CD4-positive, alpha-beta T cell treated with Interferon alpha-2 for 1 hour (primary cell): ENCODE results near the gene HAUS7.
A peak's percentile ranks its signal among the peaks of the same experiment; 100 is the strongest.

Experiments used
- DNase-seq, 2 donors: peaks; one replicate each; pipeline ENCODE4 v3.0.0-alpha.2; 2020 to 2022

HAUS7 gene

GRCh38 chrX:153498453-153498852 is 28.1 kb upstream of the HAUS7 start:
- no peak for DNase-seq

DNA sequence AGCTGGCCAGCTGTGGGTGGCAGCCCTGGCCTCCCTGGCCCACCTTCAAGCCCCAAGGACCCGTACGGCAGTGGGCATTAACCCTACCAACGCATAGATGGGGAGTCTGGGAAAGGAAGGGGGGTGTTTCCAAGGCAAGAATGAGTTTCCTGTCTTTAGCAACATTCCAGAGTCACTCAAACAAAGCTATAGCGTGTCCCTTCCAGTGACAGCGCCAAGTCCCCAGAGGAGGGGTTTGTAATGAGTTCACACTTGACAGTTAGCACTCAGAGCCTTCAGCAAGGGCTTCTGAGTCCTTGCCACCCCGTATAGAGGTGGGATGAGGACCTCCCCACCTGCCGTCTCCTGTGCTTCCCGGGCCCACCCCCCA is 26.2 kb upstream of the HAUS7 start:
- no peak for DNase-seq

DNA sequence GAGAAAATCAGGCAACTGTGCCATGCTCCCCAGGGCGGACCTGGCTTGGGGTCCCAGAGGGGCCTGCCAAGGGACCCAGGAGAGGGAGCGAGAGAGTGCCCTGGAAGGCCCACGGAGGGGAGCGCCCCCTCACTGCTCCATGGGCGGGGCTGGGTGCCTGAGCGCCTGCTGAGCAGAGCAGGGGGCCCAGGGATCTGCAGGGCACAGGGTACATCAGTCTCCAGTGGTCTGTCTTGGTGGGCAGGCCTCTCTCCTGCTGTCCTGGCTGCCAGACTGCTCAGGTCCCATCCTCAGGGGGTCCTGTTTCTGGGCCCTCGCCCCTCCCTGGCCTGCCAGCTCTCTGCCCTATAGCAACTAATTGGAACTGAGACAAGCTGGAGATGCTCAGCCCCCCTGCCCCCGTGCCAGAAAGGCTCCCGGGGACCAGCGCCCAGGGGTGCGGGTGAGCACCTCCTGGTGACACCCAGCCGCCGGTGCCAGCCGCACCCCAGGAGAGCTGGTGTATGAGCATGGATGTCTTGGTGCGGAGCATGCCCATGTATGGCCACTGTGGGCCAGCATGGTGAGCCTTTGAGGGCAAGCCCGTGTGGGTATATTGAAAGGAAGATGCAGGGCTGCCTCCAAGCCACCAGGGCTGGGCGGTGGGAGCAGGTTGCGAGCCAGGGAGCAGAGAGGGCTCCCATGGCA is 25.7 kb upstream of the HAUS7 start:
- no peak for DNase-seq

GRCh38 chrX:153495362-153495751 is 25.0 kb upstream of the HAUS7 start:
- DNase-seq: no peak

DNA sequence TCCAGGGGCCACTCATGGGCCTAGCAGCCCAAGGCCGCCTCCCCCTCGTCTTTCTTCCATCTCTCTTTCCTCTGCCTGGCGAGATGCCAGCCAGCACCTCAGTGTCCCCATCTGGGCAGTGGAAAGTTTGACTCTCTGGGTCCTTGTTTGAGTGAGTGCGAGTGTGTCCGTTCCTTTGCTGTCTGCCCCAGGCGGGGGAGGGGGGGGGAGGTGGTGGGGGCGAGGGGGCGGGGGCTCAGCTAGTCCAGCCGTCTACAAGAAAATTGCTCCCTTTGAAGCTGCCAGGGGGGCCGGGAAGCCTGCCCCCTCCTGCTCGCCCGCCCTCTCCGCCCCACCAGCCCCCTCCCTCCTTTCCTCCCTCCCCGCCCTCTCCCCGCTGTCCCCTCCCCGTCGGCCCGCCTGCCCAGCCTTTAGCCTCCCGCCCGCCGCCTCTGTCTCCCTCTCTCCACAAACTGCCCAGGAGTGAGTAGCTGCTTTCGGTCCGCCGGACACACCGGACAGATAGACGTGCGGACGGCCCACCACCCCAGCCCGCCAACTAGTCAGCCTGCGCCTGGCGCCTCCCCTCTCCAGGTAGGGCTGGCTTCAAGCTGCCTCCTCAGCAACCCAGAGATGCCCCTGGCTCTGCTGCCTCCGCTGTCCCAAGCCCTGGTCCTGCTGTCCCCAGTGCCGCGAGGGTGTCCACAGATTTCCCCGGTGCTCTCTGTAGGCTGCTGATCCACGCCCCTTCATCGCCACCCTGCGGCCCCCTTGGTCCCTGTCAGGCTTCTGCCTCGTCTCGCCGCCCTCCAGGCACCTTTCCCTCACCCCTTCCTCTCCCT is 24.4 kb upstream of the HAUS7 start, which contains the start of gene BGN:
TSS of gene BGN (plus strand) at position 440 of the 821 bp plus-strand sequence. CDS start 9,652 bp downstream, outside the sequence.
- peak in 1 of 2 donors; percentile 4 for DNase-seq

DNA sequence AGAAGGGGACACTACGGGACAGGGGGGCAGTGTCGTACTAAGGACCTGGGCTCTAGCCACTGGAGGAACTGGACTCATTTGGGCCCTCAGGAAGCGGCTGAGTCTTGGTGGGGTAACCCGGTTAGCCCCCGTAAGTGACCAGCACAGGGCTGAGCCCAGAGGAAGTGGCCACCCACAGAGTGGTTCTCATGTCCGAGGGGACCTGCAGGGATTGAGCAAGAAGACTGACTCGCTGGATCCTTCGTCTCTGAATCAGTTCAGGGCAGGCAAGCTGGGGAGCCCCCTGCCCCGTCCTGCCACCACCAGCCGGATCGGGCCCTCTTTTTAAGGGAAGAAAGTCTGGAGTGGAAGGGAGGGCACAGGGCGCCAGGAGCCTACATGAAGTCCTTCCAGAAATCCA is 23.7 kb upstream of the HAUS7 start:
- no peak for DNase-seq

- no peak for DNase-seq
These were observed 22.7 kb upstream of the HAUS7 start for GRCh38 chrX:153493085-153493484.

GRCh38 chrX:153492543-153492942 is 22.2 kb upstream of the HAUS7 start:
- no peak for DNase-seq

GRCh38 chrX:153491918-153492317 is 21.5 kb upstream of the HAUS7 start:
- DNase-seq: no peak

DNA sequence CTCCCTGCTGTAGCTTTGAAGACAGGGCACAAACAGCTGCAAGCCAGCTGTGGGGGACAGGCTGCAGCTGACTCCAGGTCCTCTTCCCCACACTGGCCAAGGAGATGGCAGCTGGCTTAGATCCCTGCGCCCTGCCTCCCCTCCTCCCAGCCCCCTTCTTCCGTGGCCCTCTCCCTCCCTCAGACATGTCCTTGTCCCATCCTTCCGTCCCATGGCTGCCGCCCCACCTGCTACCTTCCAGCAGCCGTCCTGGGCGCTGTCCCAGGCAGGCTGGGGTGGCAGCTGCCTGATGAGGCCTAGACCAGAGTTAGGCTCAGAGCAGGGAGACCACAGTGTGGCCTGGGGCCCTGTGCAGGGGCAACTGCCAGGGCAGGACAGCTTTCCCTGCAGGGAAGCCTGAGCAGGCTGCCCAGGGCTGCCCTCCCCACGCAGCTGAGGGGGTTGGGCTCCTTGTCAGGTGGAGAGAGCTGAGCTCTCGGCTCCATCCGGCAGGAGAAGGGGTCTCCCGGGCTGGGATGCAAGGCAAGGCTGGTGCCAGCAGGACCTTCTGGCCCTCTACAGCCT is 21.1 kb upstream of the HAUS7 start:
- no peak for DNase-seq

- DNase-seq: no peak
These were observed 20.0 kb upstream of the HAUS7 start for GRCh38 chrX:153490217-153490930.

GRCh38 chrX:153488231-153488914 is 18.0 kb upstream of the HAUS7 start:
- no peak for DNase-seq

DNA sequence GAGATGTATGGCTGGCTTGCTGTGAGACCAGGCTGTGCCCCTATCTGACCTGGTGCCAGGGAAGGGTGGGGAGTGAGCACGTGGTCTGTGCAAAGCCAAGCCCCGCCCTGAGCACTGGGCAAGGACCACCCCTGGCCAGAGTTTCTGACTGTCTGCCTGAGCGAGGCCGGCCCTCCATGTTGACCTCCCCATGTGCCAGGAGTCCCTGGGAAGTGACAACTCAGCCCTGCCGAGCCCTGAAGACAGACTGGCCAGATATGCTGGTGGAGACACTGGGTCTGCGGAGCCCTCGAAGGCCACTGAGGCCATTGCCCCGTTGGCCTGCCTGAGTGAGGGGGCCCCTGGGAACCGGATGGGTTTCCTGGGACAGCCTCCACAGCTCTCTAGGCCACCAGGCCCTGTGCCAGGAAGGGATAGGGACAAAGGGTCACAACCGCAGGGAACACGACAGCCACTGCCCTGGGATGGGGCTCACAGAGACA is 17.3 kb upstream of the HAUS7 start:
- DNase-seq: no peak

GRCh38 chrX:153486171-153486570 is 15.8 kb upstream of the HAUS7 start:
- DNase-seq: no peak

- DNase-seq: no peak
These were observed 15.2 kb upstream of the HAUS7 start for GRCh38 chrX:153485396-153486080.

DNA sequence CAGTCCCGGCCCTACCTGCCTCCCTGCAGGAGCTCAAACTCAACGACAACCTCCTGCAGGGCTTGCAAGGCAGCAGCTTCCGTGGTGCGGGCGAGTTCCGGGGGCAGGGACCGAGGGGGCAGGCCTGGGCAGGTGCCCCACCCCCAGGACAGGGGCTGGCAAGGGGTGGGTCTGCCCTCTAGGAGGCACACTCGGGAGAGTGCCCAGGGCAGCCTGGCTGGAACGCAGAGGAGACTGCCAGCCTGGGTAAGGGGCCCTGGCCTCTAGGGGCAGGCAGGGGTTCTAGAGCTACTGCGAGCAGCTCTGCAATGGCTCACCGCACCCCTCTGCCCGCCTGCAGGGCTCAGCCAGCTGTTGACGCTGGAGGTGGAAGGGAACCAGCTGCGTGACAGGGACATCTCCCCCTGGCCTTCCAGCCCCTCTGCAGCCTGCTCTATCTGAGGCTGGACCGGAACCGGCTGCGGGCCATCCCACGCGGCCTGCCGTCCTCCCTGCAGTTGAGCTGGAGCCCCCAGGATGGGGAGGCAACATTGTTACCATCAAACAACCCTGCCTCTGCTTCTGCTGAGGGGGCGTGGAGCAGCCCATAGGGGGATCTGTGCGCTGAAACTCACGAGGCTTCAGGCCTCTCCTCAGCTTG is 12.1 kb upstream of the HAUS7 start:
- no peak for DNase-seq

GRCh38 chrX:153481043-153481442 is 10.7 kb upstream of the HAUS7 start:
- no peak for DNase-seq

- DNase-seq: no peak
These were observed 8.4 kb upstream of the HAUS7 start for GRCh38 chrX:153478746-153479145.

DNA sequence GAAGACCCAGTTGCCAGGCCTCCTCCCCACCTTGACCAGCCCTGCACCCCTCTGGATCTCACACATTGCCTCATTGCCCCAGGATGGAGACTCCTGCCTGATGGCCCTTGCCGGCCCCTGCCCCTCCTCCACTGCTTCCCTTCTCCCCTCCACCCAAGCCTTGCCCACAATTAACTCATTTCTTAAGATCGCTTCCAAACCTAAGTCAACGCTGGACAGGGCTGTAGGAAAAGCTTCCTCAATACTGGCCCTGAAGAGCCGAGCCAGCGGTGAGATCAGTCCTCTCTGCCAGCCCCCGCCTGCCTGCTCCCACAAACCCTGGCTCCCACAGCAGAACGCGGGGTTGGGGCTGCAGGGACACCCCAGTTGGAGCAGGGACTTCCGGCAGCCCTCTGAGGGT is 7.5 kb upstream of the HAUS7 start:
- DNase-seq: no peak

- no peak for DNase-seq
These were observed 7.0 kb upstream of the HAUS7 start for GRCh38 chrX:153477364-153477857.

DNA sequence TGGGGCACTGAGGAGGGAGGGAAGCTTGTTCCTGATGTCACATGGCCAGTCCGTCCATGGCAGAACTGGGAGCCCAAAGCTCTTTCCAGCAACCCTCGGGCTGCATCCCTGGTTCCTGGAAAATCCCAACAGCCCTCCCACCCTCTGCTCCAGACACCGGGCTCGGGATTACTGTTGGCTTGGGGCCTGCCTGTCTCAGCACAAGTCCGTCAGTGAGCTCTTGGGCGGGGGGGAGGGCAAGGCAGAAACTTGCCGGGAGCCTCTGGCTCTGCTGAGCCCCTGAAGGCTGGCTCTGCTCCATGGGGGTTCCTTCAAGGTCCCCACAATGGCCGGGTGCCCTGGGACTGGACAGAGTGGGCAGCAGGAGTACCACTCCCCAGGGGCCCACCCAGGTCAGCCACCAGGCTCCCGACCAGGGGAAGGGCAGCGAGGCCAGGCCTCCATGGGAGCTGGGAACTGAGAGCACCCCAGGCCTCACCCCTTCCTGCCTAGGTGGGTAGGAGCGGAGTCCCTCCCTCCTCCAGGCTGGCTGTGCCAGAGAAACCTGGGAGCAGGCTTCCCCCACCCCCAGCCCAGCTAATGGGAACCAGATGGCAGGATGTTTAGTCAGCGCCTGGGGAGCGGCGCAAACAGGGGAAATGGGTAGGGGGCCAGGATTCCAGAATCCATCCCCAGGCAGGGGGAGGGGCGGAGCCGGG is 6.4 kb upstream of the HAUS7 start:
- DNase-seq: no peak
